ENCODE measurements around the gene TAP2. TPM values are rescaled to one million over a fixed set of nuclear protein-coding genes. Genes with fewer than 3 reads are reported as not detected.
A peak's percentile ranks its signal among the peaks of the same experiment; 100 is the strongest.

The TAP2 gene
- polyA plus RNA-seq, 1 of the 3 experiments (the other 2 are of a cell fraction) = 19.9 TPM

- no peaks in the 10 kb centered on the region for H3K79me2 ChIP-seq (ENCODE audit: insufficient read depth)
- no peak overlapping the region for H3K27ac ChIP-seq (ENCODE audit: low read depth in 2 of 2, low read length in 1 of 2)
- 32% methylated on average over 34 of the region's 35 CpGs for WGBS (ENCODE audit: low lambda C conversion rate)
- peaks cover 0 to 4% of the 10 kb centered on the region in 2 experiments for H3K36me3 ChIP-seq (replicated peaks in 1 of 2; ENCODE audit: control insufficient read depth in 1 of 2, insufficient read depth in 2 of 2, low read length in 1 of 2)
- H3K4me3 ChIP-seq (ENCODE audit: low read depth in 2 of 2, low read length in 1 of 2) = no peak overlapping the region; a peak in 1 of 4 replicates
- no peaks in the 10 kb centered on the region for H3K4me1 ChIP-seq (ENCODE audit: control insufficient read depth in 1 of 2, insufficient read depth in 2 of 2, low read depth in 1 of 2, low read length in 1 of 2)
- no peak overlapping the region for H3K9ac ChIP-seq
- no peak overlapping the region for H2AFZ ChIP-seq (ENCODE audit: low read depth)
- no peaks in the 10 kb centered on the region for H3K9me3 ChIP-seq
- ChIA-PET CTCF (interaction anchor here (0.6 to 4.0 kb wide), 9 partner anchors 8 to 105 kb away, joined by 3 to 32 read pairs (median 4); partner anchors contain the start of genes HLA-DMA and TAP2), POLR2A (no interaction called here)
- no peak for DNase-seq
- peaks cover 42% of the 10 kb centered on the region for H3K27me3 ChIP-seq (ENCODE audit: insufficient read depth)
- TF ChIP-seq EP300 (IDR thresholded peaks at IDR 0.05; ENCODE audit: borderline replicate concordance in 1 of 2, low read depth in 1 of 2, low read length in 1 of 2) = no peak
- no peak for TF ChIP-seq RAD21 (IDR thresholded peaks at IDR 0.05; ENCODE audit: low read length)
- TF ChIP-seq EZH2phosphoT487 (IDR thresholded peaks at IDR 0.05; ENCODE audit: borderline replicate concordance, low read depth) = peak; percentile 92; the same call in 1 of the 2 replicates
- no peak for TF ChIP-seq ZBTB33 (IDR thresholded peaks at IDR 0.05; ENCODE audit: borderline replicate concordance, low read depth)
- no peak for TF ChIP-seq NRF1 (IDR thresholded peaks at IDR 0.05; ENCODE audit: low read depth, low read length)
- no peaks in the 10 kb centered on the region for H3K9me2 ChIP-seq
- H3F3A ChIP-seq (replicated peaks; ENCODE audit: insufficient read depth) = peaks cover 10% of the 10 kb centered on the region
- no peaks in the 10 kb centered on the region for H4K20me1 ChIP-seq (ENCODE audit: insufficient read depth)
- peak overlapping the region; percentile 41; the same call in 1 of the 2 replicates for H3K4me2 ChIP-seq
These were observed 41.2 kb upstream of the TAP2 start for GRCh38 chr6:32879691-32880090.

- Histone ChIP-seq H3K9me2 (no peaks in the 10 kb centered on the region), H3K36me3 (replicated peaks in 1 of 2; ENCODE audit: control insufficient read depth in 1 of 2, insufficient read depth in 2 of 2, low read length in 1 of 2) (peaks cover 0 to 4% of the 10 kb centered on the region in 2 experiments), H3K27ac (ENCODE audit: low read depth in 2 of 2, low read length in 1 of 2) (no peak overlapping the region), H3K9ac (no peak overlapping the region), H3F3A (replicated peaks; ENCODE audit: insufficient read depth) (no peaks in the 10 kb centered on the region), H3K79me2 (ENCODE audit: insufficient read depth) (no peaks in the 10 kb centered on the region), H3K4me2 (no peak overlapping the region), H3K4me3 (ENCODE audit: low read depth in 2 of 2, low read length in 1 of 2) (no peak overlapping the region), H3K27me3 (ENCODE audit: insufficient read depth) (peaks cover 44% of the 10 kb centered on the region), H3K9me3 (0 out of 2 replicates have a peak, but pooled peaks cover 4% of the 10 kb centered on the region), H2AFZ (ENCODE audit: low read depth) (no peak overlapping the region), H4K20me1 (ENCODE audit: insufficient read depth) (no peaks in the 10 kb centered on the region), H3K4me1 (ENCODE audit: control insufficient read depth in 1 of 2, insufficient read depth in 2 of 2, low read depth in 1 of 2, low read length in 1 of 2) (no peaks in the 10 kb centered on the region)
- ChIA-PET CTCF (interaction anchor here (0.8 to 2.4 kb wide), 7 partner anchors 9 to 108 kb away, joined by 3 to 13 read pairs (median 4); partner anchors contain the start of gene TAP2), POLR2A (no interaction called here)
- 16% methylated on average over 2 of the region's 2 CpGs for WGBS (ENCODE audit: low lambda C conversion rate)
- DNase-seq = no peak
- TF ChIP-seq REST (IDR thresholded peaks at IDR 0.05; ENCODE audit: low read depth, low read length) (no peak), GATA2 (CRISPR knock-in tag; IDR thresholded peaks at IDR 0.05) (no peak), EP300 (IDR thresholded peaks at IDR 0.05; ENCODE audit: borderline replicate concordance in 1 of 2, low read depth in 1 of 2, low read length in 1 of 2) (no peak), USF2 (IDR thresholded peaks at IDR 0.05; ENCODE audit: borderline replicate concordance, low read depth, low read length) (no peak), RAD21 (IDR thresholded peaks at IDR 0.05; ENCODE audit: low read length) (no peak), CTCF (IDR thresholded peaks at IDR 0.05) (no peak), MEF2A (IDR thresholded peaks at IDR 0.05; ENCODE audit: borderline replicate concordance, low read depth) (no peak), POLR2AphosphoS5 (IDR thresholded peaks at IDR 0.05; ENCODE audit: low read depth, low read length) (no peak), YY1 (IDR thresholded peaks at IDR 0.05; ENCODE audit: low read depth) (no peak), EZH2phosphoT487 (IDR thresholded peaks at IDR 0.05; ENCODE audit: borderline replicate concordance, low read depth) (no peak), TCF12 (IDR thresholded peaks at IDR 0.05) (no peak), GABPA (IDR thresholded peaks at IDR 0.05; ENCODE audit: low read depth) (no peak), MAX (IDR thresholded peaks at IDR 0.05; ENCODE audit: low read depth) (no peak), TAF1 (IDR thresholded peaks at IDR 0.05; ENCODE audit: borderline replicate concordance, low read depth, low read length) (no peak), JUND (IDR thresholded peaks at IDR 0.05) (no peak)
These were observed 38.1 kb upstream of the TAP2 start for GRCh38 chr6:32876603-32877002.
